Prostate gland (tissue), 2 donors: ENCODE measurements around the gene IL1RAPL1. TPM values are rescaled to one million over a fixed set of nuclear protein-coding genes. Genes with fewer than 3 reads are reported as not detected.
"Not testable (repeated sequence)": the region's sequence is repeated elsewhere in the genome, so short reads cannot be mapped to it uniquely, and the experiment has no call there.

Source experiments
- DNase-seq: peaks from one replicate; pipeline ENCODE4 v3.0.0-alpha.2; 2019; ENCODE audit warnings: low spot score
- H3K27ac ChIP-seq, 2 donors: fragments of 200-600 bp; sonication (generic); 2 replicates each; pipeline ENCODE4 v1.5.1; 2017 to 2019
- H3K27me3 ChIP-seq: fragments of 200-600 bp; sonication (generic); replicated peaks from 2 replicates; pipeline ENCODE4 v1.5.1; 2019; ENCODE audit not compliant: insufficient read depth
- H3K36me3 ChIP-seq, 2 donors: fragments of 200-600 bp; sonication (generic); 1 replicate in 1 of 2; 2 replicates in 1 of 2; pipeline versions ENCODE4 v1.5.1 to v1.8.1; 2017 to 2019
- H3K4me1 ChIP-seq: fragments of 200-600 bp; sonication (generic); replicated peaks from 2 replicates; pipeline ENCODE4 v1.5.1; 2019
- H3K4me3 ChIP-seq, 2 donors: fragments of 200-600 bp; sonication (generic); 2 replicates each; pipeline ENCODE4 v1.5.1; 2017 to 2019
- H3K9me3 ChIP-seq: fragments of 200-600 bp; sonication (generic); 2 replicates; pipeline ENCODE4 v1.5.1; 2017
- POLR2A ChIP-seq: fragments of 450-650 bp; IDR thresholded peaks from one replicate; pipeline ENCODE4 v1.6.1; 2016; ENCODE audit warnings: antibody characterized with exemption, mild to moderate bottlenecking
- POLR2AphosphoS5 ChIP-seq: sonication (generic); formaldehyde crosslinking; IDR thresholded peaks from one replicate; pipeline ENCODE4 v1.6.1; 2017; ENCODE audit warnings: antibody characterized with exemption
- WGBS: methylation state at CpG from one replicate; pipeline ENCODE4 v1.1.5; 2018; 5-methylcytosine and 5-hydroxymethylcytosine counted together
- intact Hi-C: fragments of 100-400 bp; cut with DNase I; formaldehyde crosslinking; loops from one replicate; pipeline ENCODE4 v1.14.2; 2022
- total RNA-seq, 2 donors: library from RNA; depleted of rRNA; stranded (reverse); fragments of >200 nt; gene quantifications; one replicate each; pipeline ENCODE4 v1.1.0, GENCODE V29; 2016
- TF ChIP-seq, protein P1 (sequence below), 4 experiments: fragments of 200-600 bp in 2 of 4; fragments of 450-650 bp in 2 of 4; sonication (generic) in 2 of 4; IDR thresholded peaks; 1 replicate in 3 of 4; 2 replicates in 1 of 4; pipeline ENCODE4 v1.5.1; 2016 to 2019; ENCODE audit warnings: antibody characterized with exemption in 4 of 4, mild to moderate bottlenecking in 2 of 4, moderate library complexity in 2 of 4

Gene IL1RAPL1
- total RNA-seq, 2 donors from 2014 or later, result 0.23 TPM

DNA sequence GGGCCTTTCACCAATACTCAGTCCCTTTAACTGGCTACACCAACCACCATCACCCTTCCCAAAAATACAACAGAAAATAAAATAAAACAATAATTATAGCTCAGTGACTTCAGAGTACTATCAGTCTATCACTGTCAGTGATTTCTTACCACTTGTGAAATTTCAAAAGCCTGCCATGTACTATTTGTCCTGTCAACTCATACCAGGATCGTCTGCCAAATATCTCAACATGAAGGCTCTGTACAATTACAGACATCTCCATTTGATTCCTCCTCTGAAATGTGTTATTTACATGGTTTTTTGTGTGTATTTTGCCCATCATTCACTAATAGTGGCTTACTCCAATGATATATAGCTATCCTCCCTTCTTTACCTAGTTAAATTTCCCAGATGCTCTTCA is 772.0 kb downstream of the IL1RAPL1 start:
- Histone ChIP-seq H3K4me3 (no peak overlapping the region), H3K27me3 (no peaks in the 10 kb centered on the region), H3K27ac (no peak overlapping the region), H3K9me3 (no peaks in the 10 kb centered on the region), H3K36me3 (no peaks in the 10 kb centered on the region), H3K4me1 (no peaks in the 10 kb centered on the region)
- intact Hi-C loops, result no loop called here
- WGBS, result 93% methylated on average over 1 of the region's 1 CpG
- DNase-seq, result no peak
- TF ChIP-seq, protein P1, sequence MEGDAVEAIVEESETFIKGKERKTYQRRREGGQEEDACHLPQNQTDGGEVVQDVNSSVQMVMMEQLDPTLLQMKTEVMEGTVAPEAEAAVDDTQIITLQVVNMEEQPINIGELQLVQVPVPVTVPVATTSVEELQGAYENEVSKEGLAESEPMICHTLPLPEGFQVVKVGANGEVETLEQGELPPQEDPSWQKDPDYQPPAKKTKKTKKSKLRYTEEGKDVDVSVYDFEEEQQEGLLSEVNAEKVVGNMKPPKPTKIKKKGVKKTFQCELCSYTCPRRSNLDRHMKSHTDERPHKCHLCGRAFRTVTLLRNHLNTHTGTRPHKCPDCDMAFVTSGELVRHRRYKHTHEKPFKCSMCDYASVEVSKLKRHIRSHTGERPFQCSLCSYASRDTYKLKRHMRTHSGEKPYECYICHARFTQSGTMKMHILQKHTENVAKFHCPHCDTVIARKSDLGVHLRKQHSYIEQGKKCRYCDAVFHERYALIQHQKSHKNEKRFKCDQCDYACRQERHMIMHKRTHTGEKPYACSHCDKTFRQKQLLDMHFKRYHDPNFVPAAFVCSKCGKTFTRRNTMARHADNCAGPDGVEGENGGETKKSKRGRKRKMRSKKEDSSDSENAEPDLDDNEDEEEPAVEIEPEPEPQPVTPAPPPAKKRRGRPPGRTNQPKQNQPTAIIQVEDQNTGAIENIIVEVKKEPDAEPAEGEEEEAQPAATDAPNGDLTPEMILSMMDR (IDR thresholded peaks at IDR 0.05), result no peak
- TF ChIP-seq POLR2A (no peak), POLR2AphosphoS5 (no peak)

DNA sequence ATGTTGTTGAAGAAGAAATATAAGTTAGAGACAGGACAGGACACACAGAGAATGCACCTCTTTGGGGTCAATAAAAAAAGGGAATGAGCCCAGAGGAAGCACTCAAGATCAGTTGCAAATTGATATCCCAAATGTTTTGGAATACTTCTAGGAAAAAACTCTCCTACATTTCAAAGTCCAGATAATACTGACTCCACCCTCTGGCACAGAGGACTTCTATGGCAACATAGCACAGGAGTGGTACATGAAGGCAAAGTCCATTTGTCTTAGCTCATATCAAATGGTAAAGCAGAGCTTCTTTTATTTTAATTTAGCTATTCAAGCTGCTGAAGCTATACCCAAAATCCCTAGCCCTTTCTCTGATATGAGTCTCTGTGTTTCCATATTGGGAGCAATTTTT is 787.5 kb downstream of the IL1RAPL1 start:
- intact Hi-C loops, H3K36me3 ChIP-seq, DNase-seq, H3K4me1 ChIP-seq, H3K4me3 ChIP-seq, H3K9me3 ChIP-seq, H3K27ac ChIP-seq, H3K27me3 ChIP-seq: not testable (repeated sequence)

DNA sequence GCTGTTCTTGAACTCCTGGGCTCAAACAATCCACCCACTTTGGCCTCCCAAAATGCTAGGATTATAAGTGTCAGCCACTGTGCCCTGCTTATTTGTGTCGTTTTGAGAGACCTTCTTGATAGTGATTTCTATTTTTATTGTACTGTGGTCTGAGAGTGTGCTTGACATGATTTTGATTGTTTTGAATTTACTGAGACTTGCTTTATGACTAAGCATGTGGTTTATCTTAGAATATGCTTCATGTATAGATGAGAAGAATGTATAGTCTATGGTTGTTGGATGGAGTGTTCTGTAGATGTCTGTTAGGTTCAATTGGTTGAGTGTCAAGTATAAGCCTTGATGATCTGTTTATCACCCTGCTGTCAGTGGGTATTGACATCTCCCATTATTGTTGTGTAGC is 789.3 kb downstream of the IL1RAPL1 start:
- Histone ChIP-seq H3K9me3 (no peaks in the 10 kb centered on the region), H3K36me3 (no peaks in the 10 kb centered on the region), H3K4me3 (no peak overlapping the region), H3K27ac (no peak overlapping the region), H3K4me1 (no peaks in the 10 kb centered on the region), H3K27me3 (no peaks in the 10 kb centered on the region)
- no peak for DNase-seq
- 100% methylated on average over 1 of the region's 1 CpG for WGBS
- TF ChIP-seq POLR2AphosphoS5, result no peak
- no peak for TF ChIP-seq POLR2A
- TF ChIP-seq, protein P1 (IDR thresholded peaks at IDR 0.05), result no peak
- intact Hi-C loops, result no loop called here

- Histone ChIP-seq H3K36me3 (no peaks in the 10 kb centered on the region), H3K27me3 (no peaks in the 10 kb centered on the region), H3K4me3 (no peak overlapping the region), H3K9me3 (no peaks in the 10 kb centered on the region), H3K4me1 (no peaks in the 10 kb centered on the region), H3K27ac (no peak overlapping the region)
- DNase-seq, result no peak
- TF ChIP-seq POLR2A, result no peak
- intact Hi-C loops, result no loop called here
Observed at GRCh38 chrX:29382811-29383210, 795.6 kb downstream of the IL1RAPL1 start.

DNA sequence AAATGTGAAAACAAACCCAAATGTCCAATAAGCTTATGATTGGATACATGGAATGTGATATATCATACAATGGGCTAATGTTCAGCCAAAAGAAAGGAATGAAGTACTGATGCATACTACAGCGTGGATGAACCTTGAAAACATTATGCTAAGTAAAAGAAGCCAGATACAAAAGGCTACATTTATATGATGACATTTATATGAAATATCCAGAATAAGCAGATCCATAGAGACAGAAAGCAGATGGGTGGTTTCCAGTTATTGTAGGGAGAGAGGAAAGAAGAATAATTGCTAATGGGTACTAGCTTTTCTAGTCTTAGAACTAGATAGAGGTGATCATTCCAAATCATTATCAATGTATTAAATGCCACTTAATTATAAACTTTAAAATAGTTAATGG is 801.3 kb downstream of the IL1RAPL1 start:
- H3K4me1 ChIP-seq, result no peaks in the 10 kb centered on the region
- WGBS, result 76% methylated on average over 1 of the region's 1 CpG
- no peak for DNase-seq
- TF ChIP-seq POLR2AphosphoS5 (no peak), POLR2A (no peak)
- TF ChIP-seq, protein P1 (IDR thresholded peaks at IDR 0.05), result no peak
- intact Hi-C loops, result no loop called here
- no peaks in the 10 kb centered on the region for H3K36me3 ChIP-seq
- H3K27ac ChIP-seq, result no peak overlapping the region
- H3K4me3 ChIP-seq, result no peak overlapping the region
- H3K27me3 ChIP-seq, result no peaks in the 10 kb centered on the region
- no peaks in the 10 kb centered on the region for H3K9me3 ChIP-seq

DNA sequence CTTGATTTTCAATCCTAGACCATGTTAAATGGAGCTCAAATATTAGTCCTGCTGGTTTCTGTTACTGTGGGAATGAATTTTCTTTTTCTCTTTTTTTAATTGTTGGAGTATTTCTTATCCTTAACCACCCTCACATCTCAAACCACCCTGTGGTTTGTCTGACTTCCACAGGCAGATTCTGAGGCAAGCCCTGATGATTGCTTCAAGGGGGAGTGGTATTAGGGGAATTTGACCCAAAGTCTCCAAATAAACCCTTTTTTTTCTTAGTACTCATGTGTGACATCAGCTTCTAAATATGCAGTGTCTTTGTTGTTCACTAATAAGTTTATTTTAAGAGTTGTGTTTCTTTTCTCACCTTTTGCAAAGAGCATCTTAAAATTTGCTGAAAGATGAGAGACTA is 810.3 kb downstream of the IL1RAPL1 start:
- TF ChIP-seq POLR2A, result no peak
- TF ChIP-seq, protein P1 (IDR thresholded peaks at IDR 0.05), result no peak
- no peak for TF ChIP-seq POLR2AphosphoS5
- no peak for DNase-seq

More for the DNA sequence above, 810.3 kb downstream of the IL1RAPL1 start:
- Histone ChIP-seq H3K4me1 (no peaks in the 10 kb centered on the region), H3K27ac (no peak overlapping the region), H3K9me3 (no peaks in the 10 kb centered on the region), H3K4me3 (no peak overlapping the region), H3K27me3 (no peaks in the 10 kb centered on the region), H3K36me3 (no peaks in the 10 kb centered on the region)
- intact Hi-C loops, result no loop called here
